NCI-H510A (cell line): ENCODE results near the gene AP3D1.

Experiments
- DNase-seq: peaks from one replicate; lab custom pipeline; 2025; lab: John Stamatoyannopoulos, UW

AP3D1 gene

DNA sequence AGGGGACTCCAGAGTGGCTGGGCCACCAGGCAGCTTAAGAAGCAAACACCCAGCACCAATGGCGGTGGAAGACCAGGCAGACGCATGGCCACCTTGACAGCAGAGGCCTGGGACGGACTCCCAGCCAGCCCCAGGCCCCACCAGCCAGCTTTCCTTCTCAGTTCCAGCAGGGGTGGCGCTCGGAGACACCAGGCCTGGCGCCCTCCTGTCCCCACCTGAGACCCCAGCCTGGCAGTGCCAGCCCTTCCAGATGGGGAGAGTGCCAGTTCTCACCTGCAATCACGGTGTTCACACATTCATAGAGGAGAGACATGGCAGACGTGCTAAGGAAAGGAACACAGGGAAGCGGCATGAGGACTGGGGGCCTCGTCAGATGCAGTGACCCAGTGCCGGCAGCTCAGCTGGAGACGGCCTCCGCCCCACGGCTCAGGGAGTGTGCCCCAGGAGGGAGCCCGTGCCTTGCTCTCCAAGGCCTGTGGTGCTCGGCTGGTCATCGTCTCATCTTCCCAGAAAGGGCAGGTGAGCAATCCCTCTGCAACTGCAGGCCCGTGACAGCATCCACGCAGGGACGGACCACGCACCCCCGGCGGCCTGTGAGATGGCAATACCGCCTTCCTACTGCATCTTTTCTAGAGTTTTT, 24.4 kb downstream of the AP3D1 start:
- DNase-seq, result no peak

GRCh38 chr19:2123682-2124387, 27.5 kb downstream of the AP3D1 start:
- DNase-seq, result no peak

- DNase-seq, result no peak
Measured at GRCh38 chr19:2122982-2123381, 28.4 kb downstream of the AP3D1 start.

DNA sequence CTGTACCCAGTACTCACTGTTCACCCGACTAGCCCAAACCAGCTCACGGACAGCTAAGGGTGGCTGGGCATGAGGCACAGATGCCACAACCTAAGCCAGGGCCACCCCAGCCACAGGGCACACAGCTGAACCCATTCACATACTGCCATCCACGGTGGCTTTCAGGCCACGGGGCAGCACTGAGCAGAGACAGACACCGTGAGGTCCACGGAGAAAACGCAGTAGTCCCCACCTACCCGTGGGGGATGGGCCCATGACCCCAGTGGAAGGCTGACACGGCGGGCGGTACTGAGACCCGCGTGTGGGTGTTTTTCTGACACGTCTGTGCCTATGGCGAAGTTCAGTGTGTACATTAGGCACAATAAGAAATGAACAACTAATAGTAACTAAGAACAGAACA, 29.1 kb downstream of the AP3D1 start:
- DNase-seq, result no peak

DNA sequence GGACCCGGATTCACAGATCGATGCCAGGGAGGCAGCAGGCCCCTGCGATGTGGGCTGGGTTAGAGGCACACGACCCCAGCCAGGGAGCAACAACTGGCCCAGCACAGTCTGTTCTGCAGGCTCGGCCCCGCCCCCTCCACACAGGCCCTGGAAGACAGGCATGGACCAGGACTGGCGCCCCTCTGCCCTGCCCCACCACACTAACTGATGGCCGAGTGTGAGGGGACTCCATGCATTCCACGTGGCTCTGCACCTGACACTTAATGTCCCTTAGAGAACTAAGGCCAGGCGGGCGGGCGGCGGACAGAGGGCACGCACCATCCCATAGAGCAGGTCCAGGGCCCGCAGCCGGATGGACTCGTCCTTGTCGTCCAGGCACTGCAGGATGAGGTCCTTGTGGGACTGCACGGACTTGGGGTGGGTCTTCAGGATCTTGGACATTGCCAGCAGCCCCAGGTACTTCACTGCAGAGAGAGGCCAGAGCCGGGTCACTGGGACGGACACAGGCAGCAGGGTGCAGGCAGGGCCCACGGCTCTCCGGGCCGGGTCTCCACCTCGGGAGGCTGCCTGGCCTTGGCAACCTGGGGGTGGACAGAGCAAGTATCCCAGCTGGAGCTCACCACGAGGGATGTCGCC, 29.8 kb downstream of the AP3D1 start:
- no peak for DNase-seq

GRCh38 chr19:2120821-2121220, 30.5 kb downstream of the AP3D1 start:
- no peak for DNase-seq

DNA sequence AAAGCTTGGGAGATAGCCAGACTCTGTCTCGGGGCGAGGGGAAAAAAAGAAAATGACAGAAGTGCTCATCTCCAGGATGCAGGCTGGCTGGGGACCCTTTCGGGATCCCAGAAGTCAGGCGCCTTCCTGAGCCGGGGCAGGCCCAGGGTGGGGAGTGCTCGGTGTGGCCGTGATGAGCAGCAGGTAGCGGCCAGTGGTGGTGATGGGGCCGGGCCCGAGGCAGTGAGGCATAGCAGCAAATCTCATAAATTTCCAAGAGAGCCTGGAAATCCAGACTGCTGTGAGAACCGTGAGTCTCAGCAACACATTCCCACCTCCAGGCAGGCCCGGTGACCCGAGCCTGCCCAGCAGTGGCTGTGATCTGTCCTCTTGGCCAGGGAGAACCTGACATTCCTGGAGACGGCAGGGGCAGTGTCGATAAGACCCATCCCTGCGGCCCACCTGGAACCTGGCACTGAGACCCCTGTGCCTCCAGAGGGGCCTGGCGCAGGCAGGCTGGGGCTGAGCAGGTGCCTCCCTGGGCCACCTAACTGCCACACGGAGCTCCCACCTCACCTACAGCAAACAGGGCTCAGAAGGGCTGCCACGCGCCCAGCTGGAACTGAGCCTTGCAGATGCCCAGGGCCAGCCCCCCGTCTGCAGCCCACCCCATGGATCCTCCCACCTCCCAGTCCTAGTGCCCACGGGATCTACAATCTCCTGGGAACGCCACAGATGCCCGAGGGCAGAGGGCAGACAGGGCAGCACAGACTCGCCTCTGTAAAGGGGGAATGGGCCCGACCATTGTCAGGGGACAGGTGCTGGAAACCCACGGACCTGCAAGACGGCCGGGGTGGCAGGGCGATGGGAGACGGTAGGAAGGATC, 31.2 kb downstream of the AP3D1 start:
- no peak for DNase-seq

DNA sequence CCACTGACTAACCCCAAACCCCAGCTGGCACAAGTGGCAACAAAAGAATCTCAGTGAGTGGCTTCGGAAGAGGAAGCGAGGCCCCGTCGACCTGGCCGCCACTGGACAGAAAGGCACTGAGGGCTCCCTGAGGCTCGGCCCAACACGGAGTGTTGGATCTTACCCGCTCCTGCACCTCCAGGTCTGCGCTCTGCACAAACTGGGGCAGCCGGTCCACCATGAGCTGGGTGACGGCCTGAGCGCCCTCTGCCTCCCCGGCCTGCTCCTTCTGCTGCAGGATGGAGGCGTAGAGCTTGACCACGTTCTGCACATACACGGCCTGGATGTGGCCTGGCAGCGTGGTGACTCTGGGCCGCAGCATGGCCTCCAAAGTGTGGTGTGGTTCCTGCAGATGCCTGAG, 32.9 kb downstream of the AP3D1 start:
- DNase-seq, result no peak

DNA sequence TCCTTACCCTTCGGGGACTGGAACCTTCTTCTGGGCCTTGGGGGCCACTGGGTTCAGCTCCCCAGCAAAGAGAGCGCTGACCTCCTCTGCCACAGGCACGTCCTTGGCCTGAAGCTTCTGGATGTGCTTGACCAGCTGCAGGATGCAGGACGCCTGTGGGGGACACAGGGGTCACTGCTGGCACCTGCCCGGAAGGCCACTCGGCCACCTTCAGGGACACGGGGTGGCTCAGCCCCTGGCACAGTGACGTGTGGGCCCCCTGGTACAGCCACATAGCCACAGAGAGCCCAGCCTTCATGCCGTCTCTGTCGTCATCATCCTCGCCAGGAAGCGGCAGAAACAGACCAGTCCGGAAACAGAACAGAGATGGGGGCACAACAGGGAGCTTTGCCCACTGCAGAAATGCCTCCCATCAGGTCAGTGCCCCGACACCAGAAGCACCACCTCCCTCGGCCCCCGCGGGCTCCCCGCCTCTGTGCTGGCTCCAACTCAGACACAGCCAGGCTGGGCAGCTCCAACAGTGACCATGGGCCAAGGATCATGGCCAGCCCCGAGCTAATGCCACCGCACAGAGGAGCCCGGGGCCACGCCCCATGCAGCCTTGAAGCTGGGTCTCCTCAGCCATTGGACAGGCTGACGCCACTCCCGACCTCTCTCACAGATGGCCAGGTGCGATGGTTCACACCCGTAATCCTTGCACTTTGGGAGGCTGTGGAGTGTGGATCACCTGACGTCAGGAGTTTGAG, 34.0 kb downstream of the AP3D1 start:
- DNase-seq, result no peak

- DNase-seq, result no peak
Measured at GRCh38 chr19:2116507-2116906, 34.9 kb downstream of the AP3D1 start.

DNA sequence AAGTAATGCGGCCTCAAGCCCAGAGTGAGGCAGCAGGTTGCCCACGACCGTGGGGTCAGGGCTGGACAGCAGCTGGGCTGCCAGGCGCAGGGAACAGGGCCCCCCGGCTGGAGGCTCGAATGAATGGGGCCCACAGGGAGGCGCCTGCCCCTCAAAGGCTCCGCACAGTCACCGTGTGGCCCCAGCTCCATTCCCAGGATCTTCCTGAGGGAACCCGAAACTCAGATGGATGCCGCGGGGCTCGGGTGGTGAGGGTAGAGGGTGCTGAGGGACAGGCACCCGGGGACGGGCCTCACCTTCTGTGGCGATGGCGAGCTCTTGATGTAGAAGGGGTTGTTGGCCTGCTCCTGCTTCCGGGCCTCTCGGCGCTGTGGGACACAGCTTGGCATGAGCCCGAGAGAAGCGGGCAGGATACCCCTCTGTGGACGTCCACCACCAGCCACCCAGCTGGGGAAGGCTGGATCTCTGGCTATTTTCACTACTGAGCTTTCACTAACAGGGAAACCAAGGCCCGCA, 35.4 kb downstream of the AP3D1 start:
- DNase-seq, result no peak

- DNase-seq, result no peak
Measured at GRCh38 chr19:2115324-2115723, 36.0 kb downstream of the AP3D1 start.

GRCh38 chr19:2114821-2115220, 36.5 kb downstream of the AP3D1 start:
- no peak for DNase-seq

- no peak for DNase-seq
Measured at GRCh38 chr19:2114218-2114617, 37.1 kb downstream of the AP3D1 start.

GRCh38 chr19:2113439-2114211, 37.7 kb downstream of the AP3D1 start:
- DNase-seq, result no peak

- DNase-seq, result no peak
Measured at GRCh38 chr19:2112516-2113320, 38.6 kb downstream of the AP3D1 start.

- no peak for DNase-seq
Measured at GRCh38 chr19:2111886-2112285, 39.5 kb downstream of the AP3D1 start.

GRCh38 chr19:2111425-2111824, 39.9 kb downstream of the AP3D1 start:
- DNase-seq, result no peak

- DNase-seq, result no peak
Measured at GRCh38 chr19:2110822-2111221, 40.5 kb downstream of the AP3D1 start.
